ENCODE data around the gene RAMAC. TPM values are rescaled to one million over a fixed set of nuclear protein-coding genes. Genes with fewer than 3 reads are reported as not detected.

The RAMAC gene
- total and polyA plus RNA-seq, 8 donors, result 1.2 to 84.0 (median 23.9) TPM

DNA sequence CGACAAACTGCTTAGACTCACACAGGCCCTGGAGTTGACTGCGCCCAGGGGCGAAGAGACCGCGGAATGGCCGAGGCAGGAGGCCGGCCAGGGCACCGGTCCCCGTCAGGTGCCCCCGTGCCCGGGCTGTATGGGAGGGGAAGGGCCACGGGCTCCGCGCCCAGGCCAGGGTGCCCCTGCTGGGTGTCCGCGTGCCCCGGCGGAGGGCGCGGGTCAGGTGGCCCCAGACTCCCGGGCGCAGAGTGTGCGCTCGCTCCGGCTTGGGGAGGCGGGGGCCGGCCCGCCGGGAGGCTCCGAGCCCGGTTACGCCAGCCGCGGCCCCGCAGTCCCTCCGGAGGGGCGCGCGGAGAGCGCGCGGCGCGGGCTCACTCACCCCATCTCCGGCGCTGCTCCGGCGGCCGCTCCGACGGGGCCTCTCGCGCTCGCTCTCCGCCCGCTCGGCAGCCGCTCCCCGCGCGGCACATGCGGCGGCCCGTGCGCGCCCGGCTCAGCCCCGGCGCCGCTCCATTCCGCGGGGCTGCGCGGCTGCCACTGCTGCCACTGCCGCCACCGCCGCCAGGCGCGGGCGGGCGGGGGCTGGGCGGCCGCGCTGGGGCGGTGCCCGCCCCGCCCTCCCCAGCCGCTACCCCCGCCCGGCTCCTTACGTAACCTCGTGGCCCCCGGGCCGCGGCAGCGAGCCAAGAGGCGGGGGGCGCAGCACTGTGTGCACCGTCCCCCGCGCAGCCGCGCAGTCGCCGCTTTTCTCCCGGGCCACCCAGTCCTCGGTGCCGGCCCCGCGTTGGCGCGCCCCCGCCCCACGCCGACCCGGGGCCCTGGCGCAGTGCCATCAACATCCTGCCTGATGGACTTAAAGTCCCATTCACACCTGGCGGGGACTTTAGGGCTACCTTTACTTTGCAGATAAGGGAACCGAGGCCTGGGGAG lies 33.6 kb upstream of the RAMAC start, which contains the start of gene HOMER2:
HOMER2 (minus strand) TSS at position 563 of the 924 bp plus-strand sequence; CDS start at position 378, 185 bp downstream.
- peaks cover 0 to 20% (median 2%) of the 10 kb centered on the region in 3 donors for H3K27me3 ChIP-seq
- peak within 1 kb of the TSS; percentile 68 to 73 (median 71) for H3K4me3 ChIP-seq
- WGBS, 5 donors, result 1 to 2% (median 1%) methylated on average over 29 to 119 of the region's 119 CpGs
- H3K27ac ChIP-seq, result peak within 1 kb of the TSS; percentile 86 to 97 (median 88)
- no peaks in the 10 kb centered on the region for H3K9me3 ChIP-seq
- intact Hi-C loops (cut with DNase I; ENCODE audit: low total_unique reads), result no loop called here
- H3K4me1 ChIP-seq, result peaks cover 0 to 31% (median 9%) of the 10 kb centered on the region in 4 donors
- no peak for TF ChIP-seq POLR2AphosphoS5 (IDR thresholded peaks at IDR 0.05)
- TF ChIP-seq POLR2A (IDR thresholded peaks at IDR 0.05), result no peak
- TF ChIP-seq, protein P1, sequence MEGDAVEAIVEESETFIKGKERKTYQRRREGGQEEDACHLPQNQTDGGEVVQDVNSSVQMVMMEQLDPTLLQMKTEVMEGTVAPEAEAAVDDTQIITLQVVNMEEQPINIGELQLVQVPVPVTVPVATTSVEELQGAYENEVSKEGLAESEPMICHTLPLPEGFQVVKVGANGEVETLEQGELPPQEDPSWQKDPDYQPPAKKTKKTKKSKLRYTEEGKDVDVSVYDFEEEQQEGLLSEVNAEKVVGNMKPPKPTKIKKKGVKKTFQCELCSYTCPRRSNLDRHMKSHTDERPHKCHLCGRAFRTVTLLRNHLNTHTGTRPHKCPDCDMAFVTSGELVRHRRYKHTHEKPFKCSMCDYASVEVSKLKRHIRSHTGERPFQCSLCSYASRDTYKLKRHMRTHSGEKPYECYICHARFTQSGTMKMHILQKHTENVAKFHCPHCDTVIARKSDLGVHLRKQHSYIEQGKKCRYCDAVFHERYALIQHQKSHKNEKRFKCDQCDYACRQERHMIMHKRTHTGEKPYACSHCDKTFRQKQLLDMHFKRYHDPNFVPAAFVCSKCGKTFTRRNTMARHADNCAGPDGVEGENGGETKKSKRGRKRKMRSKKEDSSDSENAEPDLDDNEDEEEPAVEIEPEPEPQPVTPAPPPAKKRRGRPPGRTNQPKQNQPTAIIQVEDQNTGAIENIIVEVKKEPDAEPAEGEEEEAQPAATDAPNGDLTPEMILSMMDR (IDR thresholded peaks at IDR 0.05), result no peak
- no peak for TF ChIP-seq EP300 (IDR thresholded peaks at IDR 0.05)
- peak; percentile 77 to 85 for DNase-seq
- H3K36me3 ChIP-seq, result no peaks in the 10 kb centered on the region

DNA sequence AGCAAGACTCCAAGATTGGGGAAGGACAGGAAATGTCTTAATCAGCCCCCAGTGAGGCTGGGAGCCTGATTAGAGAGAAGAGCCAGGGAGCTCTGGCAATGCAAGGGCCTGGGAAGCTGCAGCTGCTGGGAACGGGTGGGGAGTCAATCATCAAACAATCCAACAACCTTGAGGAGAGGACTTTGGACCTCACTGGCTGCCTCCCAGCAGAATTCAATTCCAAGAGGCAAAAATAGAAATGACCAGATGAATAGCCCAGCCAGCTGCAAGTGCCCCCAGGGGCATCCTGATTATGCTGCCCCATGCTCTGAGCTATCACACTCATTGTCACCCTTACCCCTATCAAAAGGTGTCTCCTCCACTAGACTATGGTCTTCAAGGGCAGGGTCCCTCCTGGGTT lies 27.4 kb upstream of the RAMAC start:
- peak overlapping the region in 1 of 5 donors; percentile 4 for H3K27ac ChIP-seq
- H3K4me3 ChIP-seq, result no peak overlapping the region
- intact Hi-C loops (cut with DNase I; ENCODE audit: low total_unique reads), result no loop called here
- no peaks in the 10 kb centered on the region for H3K36me3 ChIP-seq
- peak; percentile 28 to 66 for DNase-seq
- H3K4me1 ChIP-seq, result peaks cover 5 to 10% (median 7%) of the 10 kb centered on the region in 4 donors
- H3K27me3 ChIP-seq, result no peaks in the 10 kb centered on the region
- 24 to 55% (median 43%) methylated on average over 1 of the region's 1 CpG for WGBS, 5 donors
- TF ChIP-seq POLR2A (IDR thresholded peaks at IDR 0.05), result no peak
- no peak for TF ChIP-seq POLR2AphosphoS5 (IDR thresholded peaks at IDR 0.05)
- TF ChIP-seq EP300 (IDR thresholded peaks at IDR 0.05), result no peak
- H3K9me3 ChIP-seq, result no peaks in the 10 kb centered on the region

DNA sequence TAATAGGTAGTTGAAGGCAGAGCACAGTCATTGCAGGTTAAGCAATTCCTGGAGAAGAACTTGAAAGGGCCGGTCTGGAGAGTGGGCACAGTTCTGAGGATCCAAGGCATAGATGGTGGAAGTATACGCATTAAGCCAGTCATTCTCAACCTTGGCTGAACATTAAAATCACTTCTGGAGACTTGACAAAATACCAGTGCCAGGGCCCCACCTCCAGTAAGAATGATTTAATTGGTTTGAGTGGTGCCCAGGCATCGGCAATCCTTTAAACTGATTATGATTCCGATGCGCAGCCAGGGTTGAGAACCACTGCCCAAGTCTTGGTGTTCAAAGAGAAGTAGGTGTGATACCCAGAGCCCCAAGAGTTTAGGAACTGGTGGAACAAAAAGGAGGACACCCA lies 26.6 kb upstream of the RAMAC start:
- WGBS, 5 donors, result 71 to 89% (median 73%) methylated on average over 5 of the region's 5 CpGs
- Histone ChIP-seq H3K4me3 (no peak overlapping the region), H3K27me3 (no peaks in the 10 kb centered on the region), H3K36me3 (no peaks in the 10 kb centered on the region), H3K9me3 (no peaks in the 10 kb centered on the region), H3K27ac (peak overlapping the region in 1 of 5 donors; percentile 27), H3K4me1 (peaks cover 4 to 10% (median 7%) of the 10 kb centered on the region in 4 donors)
- TF ChIP-seq EP300 (IDR thresholded peaks at IDR 0.05) (no peak), POLR2A (IDR thresholded peaks at IDR 0.05) (no peak), POLR2AphosphoS5 (IDR thresholded peaks at IDR 0.05) (no peak)
- TF ChIP-seq, protein P1 (IDR thresholded peaks at IDR 0.05), result no peak
- DNase-seq, result no peak
- intact Hi-C loops (cut with DNase I; ENCODE audit: low total_unique reads), result no loop called here

DNA sequence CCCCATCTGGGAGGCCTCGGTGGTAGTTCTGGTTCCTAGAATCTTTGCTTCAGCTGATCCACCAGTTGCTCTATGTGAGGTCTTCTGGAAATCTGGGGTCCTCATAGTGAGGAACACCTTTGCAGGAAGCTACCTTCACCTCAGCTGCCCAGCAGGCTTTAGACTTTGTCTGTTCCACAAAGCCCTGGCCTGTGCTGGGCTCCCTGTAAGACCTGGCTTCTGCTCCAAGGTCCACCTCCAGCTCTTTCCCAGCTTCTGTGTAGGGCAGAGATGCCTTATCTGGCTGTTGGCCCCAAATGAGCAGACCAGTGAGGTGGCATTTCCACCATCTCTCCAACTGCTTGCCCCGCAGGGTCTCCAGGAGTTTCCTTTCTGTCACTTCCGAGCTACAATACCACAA lies 25.2 kb upstream of the RAMAC start:
- TF ChIP-seq, protein P1 (IDR thresholded peaks at IDR 0.05), result no peak
- TF ChIP-seq POLR2AphosphoS5 (IDR thresholded peaks at IDR 0.05) (no peak), EP300 (IDR thresholded peaks at IDR 0.05) (no peak), POLR2A (IDR thresholded peaks at IDR 0.05) (no peak)
- 80 to 95% (median 91%) methylated on average over 3 of the region's 3 CpGs for WGBS, 5 donors
- Histone ChIP-seq H3K27ac (no peak overlapping the region), H3K4me3 (no peak overlapping the region), H3K4me1 (peaks cover 4 to 10% (median 7%) of the 10 kb centered on the region in 4 donors), H3K36me3 (no peaks in the 10 kb centered on the region), H3K27me3 (no peaks in the 10 kb centered on the region), H3K9me3 (no peaks in the 10 kb centered on the region)
- intact Hi-C loops (cut with DNase I; ENCODE audit: low total_unique reads), result no loop called here
- DNase-seq, result no peak
